Adipose tissue (tissue), 3 donors: ENCODE data around the gene ZNF502. TPM values are rescaled to one million over a fixed set of nuclear protein-coding genes. Genes with fewer than 3 reads are reported as not detected.
"Not testable (repeated sequence)": the region's sequence is repeated elsewhere in the genome, so short reads cannot be mapped to it uniquely, and the experiment has no call there.

Experiments used
- H3K27ac ChIP-seq: one replicate; pipeline ENCODE4 v1.5.1; 2013; ENCODE audit warnings: low read depth, low read length
- WGBS, 3 donors: extraction: QIAGEN DNeasy Blood & Tissue Kit; methylation state at CpG; one replicate each; pipeline ENCODE4 v1.1.7; 2013; 5-methylcytosine and 5-hydroxymethylcytosine counted together
- polyA plus RNA-seq, 3 donors: library from polyadenylated mRNA; stranded (reverse); fragments of 200-250 nt; gene quantifications; one replicate each; pipeline ENCODE4 v1.2.3, GENCODE V29; 2013
- donor health status: healthy with polysubstance abuse.
- donor health status: Bipolar disorder and iron deficiency.
- donor health status: healthy.

The ZNF502 gene
- 1 to 10 TPM; 1.7 to 1.9 (median 1.8) TPM for polyA plus RNA-seq

DNA sequence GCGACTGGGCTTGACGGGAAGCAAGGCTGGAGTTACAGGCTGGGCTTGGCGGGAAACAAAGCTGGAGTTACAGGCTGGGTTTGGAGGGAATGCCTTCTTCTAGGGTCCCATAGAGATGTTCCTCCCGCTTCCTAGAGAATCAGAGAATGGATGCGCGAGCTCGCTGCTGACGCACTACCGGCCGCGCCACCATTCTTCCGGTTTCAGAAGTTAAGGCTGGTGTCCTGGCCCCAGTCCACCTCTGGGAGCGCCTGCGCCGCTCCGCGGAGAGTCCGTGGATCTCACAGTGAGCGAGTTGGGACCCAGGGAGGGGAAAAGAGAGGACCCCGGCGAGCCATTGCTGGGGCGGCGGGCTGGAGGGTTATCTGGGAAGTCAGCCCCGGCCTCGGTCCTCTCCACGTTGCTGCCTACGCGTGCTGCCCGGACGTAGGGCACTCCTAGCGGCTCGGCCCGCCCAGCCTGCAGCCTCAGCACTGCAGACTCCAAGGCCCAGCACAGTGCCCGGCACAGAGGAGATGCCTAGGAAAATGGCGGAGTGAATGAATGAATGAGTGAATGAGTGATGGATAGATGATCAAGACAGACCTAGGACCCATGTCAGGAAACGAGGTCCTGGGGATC, at the start of gene ZNF502:
TSS of gene ZNF502 (plus strand) at position 206 of the 621 bp plus-strand sequence. CDS start 7,602 bp downstream, outside the sequence.
- WGBS, 3 donors: 1 to 2% (median 1%) methylated on average over 35 to 36 of the region's 36 CpGs
- no peak within 1 kb of the TSS for H3K27ac ChIP-seq

DNA sequence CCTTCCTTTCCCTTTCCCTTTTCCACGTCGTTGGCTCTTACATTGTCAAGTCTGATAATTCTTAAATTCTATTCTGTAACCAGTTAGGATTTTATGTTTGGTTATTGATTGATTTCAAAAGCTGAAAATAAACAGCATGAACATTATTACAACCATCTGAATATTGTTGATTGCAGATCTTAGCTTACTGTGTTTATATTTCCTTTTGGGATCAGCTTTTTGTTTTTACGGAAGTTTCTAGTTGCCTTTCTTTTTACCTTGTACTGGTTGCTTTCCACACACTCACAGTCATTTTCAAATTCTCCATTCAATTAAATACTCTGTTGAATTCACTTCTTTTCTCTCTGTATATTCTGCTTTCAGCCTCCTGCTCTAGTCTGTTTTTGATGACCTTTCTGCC, 47.3 kb upstream of the ZNF502 start:
- WGBS, 3 donors: 96 to 99% (median 96%) methylated on average over 3 of the region's 3 CpGs

DNA sequence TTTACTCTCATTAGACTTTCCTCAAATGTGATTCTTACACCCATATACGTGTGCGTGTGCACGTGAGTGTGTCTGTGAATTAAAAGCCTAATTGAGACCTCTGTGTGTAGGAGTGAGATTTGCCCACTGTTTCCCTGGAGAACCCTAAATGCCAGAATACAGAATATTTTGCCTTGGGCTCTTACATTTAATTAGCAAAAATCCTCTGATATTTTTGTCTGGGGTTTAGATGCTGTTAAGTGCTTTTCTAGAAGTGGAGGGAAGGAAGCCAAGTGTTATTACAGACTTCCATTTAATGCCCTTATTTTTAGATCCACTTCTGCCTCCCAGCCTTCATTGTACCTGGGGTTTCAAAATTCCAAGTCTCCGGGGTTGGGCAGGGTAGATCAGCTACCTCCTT, 46.1 kb upstream of the ZNF502 start:
- WGBS, 3 donors: 91 to 93% (median 93%) methylated on average over 4 of the region's 4 CpGs
- H3K27ac ChIP-seq: no peak overlapping the region

More for the DNA sequence above, 47.3 kb upstream of the ZNF502 start:
- no peak overlapping the region for H3K27ac ChIP-seq

DNA sequence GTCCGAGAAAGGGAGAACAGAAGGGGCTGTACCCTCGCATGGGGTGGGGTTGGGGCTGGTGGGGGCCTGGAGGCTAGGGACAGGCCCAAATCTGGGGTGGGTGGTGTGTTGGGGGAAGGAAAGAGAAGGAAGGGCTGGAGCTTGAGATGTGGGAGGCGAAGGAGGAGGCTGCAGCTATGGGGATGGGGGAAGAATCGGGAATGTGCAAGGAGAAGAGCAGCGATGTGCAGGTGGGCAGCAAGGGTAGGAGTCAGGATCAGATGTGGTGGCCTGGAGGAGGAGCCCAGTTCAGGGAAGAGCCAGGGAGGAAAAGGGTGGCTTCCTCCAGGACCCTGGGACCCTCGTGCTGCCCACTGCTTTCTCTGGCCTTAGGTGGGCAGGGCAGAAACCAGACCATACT, 42.7 kb upstream of the ZNF502 start:
- WGBS, 3 donors: 84 to 90% (median 88%) methylated on average over 6 of the region's 6 CpGs

DNA sequence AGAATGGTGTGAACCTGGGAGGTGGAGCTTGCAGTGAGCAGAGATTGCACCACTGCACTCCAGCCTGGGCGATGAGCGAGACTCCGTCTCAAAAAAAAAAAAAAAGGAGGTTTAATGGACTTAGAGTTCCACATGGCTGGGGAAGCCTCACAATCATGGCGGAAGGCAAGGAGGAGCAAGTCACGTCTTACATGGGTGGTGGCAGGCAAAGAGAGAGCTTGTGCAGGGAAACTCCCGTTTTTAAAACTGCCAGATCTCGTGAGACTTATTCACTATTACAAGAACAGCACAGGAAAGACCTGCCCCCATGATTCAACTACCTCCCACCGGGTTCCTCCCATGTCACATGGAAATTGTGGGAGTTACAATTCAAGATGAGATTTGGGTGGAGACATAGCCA, 39.0 kb upstream of the ZNF502 start:
- 88 to 95% (median 91%) methylated on average over 8 of the region's 8 CpGs for WGBS, 3 donors

More for the DNA sequence above, 42.7 kb upstream of the ZNF502 start:
- no peak overlapping the region for H3K27ac ChIP-seq

DNA sequence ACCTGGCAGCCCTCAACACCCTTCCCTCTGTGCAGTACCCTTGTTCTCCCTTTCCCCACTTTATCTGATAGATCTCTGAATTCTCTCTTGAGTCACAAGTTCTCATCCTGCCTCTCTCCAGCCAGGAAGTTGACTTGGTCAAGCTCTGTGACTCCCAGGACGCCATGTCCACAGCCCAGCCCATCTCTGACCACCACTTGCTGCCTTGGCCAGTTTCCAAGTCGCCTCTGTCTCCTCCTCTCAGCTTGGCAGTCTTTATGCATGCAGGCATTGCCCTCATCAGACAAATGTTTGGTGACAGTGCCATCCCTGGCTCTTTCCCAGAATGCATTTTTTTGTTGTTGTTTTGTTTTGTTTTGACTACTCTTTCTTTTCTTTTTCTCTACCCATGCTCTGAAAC, 38.2 kb upstream of the ZNF502 start:
- H3K27ac ChIP-seq: no peak overlapping the region
- whole genome bisulfite sequencing, 3 donors: 60 to 67% (median 67%) methylated on average over 2 of the region's 2 CpGs

More for the DNA sequence above, 39.0 kb upstream of the ZNF502 start:
- H3K27ac ChIP-seq: not testable (repeated sequence)

DNA sequence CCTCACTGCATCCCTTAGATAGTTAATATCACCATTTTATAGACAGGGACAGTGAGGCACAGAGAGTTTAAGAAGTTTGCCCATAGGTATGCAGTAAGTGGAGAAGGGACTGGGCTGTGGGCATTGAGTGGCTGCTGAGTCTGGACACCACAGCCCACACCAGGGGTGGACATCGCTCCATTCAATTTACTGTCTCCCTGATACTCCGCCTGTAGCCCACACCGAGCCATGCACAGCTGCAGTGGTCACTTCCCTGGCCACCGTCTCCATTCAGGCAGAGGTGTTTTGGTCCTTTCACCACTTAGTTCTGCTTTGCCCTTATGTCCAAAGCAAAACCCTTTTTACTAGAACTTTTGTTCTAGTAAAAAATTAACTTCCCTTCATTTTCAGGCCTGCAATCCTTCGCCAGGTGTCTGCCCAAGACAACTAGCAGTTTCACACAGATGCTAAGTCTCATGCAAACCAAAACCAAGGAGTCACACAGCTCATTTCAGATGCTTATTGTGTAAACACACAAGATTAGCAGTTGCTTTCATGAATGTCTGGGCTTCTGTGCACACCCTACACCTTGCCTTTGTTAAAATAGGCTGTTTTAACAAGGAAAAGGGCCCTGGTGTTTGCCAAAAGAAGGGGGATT, 33.9 kb upstream of the ZNF502 start:
- WGBS, 3 donors: 89 to 99% (median 93%) methylated on average over 5 of the region's 5 CpGs
- H3K27ac ChIP-seq: no peak overlapping the region

DNA sequence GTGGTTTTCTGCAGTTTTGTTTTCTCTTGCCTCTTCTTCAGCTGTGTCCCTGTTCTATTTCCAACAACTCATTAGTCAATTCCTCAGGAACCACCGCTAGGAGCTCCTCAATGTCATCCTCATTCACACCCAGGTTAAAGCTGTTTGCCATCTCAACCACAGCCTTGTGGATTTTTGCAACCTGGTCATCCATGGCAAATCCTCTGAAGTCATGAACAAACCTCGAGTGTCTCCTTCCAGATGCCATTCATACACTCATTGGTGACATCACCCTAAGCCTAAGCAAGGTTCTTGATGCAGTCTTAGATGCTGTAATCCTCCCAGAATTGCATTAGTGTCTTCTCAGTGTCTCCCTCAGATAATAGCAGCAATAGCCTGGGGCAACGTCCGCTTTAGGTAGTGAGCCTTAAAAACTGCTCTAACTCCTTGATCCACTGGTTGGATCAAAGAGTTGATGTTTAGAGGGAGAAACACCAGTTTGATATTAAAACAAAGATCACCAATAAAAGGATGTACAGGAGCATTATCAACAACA, 31.5 kb upstream of the ZNF502 start:
- WGBS, 3 donors: 96 to 99% (median 97%) methylated on average over 4 of the region's 4 CpGs
- no peak overlapping the region for H3K27ac ChIP-seq

DNA sequence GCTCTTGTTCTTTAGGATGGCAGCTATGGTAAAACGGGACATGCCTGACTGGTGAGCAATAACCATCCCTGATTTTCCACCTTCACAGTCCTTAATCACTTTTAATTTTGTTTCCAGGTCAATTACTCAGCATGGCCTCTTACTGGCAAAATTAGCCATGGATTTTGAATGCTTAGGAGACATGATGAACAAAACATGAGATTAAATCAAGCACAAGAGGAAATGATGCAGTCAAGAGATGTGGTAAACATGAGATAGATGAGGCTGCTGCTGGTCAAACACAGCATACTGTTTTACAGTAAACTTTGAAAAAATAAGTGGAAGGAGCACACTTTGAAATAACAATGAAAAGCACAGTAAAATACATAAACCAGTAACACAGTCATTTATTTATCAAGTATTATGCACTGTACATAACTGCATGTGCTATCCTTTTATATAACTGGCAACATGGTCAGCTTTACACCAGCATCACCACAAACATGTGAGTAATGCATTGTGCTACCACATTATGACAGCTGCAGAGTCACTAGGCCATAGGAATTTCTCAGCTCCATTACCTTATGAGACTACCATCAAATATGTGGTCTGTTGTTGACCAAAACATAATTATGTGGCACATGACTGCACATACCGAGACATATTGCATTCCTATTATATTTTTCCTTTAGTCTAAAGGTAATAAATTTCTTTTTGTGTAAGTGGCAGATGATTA, 30.1 kb upstream of the ZNF502 start:
- WGBS, 3 donors: 89 to 93% (median 91%) methylated on average over 2 of the region's 2 CpGs
- H3K27ac ChIP-seq: no peak overlapping the region

DNA sequence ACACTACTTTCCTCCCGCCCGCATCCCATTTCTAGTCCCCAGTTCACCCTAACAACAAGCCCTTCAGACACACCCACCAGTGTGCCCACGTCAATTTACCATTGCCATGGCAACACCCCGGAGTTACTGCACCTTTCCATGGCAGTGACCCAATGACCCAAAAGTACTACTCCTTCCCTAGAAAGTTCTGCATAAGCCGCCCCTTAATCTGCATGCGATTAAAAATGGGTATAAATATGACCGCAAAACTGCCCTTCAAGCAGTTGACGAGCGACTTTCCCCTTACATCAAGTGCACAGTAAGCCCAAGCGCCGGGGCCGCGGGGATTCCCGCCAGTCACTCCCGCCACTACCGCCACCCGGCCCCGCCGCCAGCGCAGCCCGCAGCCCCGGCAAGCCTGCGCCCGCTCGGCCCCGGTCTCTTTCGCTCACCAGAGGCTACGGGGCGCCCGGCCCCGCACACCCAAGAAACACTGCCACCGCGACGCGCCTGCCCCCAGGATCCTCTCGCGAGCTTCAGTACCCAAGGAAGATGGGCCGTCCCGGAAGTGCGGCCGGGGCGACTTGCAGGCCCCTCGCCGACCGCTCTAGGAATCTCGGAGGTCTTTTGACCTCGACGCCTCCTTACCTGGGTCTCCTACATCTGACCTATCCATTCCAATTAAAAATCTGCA, 27.2 kb upstream of the ZNF502 start:
- H3K27ac ChIP-seq: no peak overlapping the region
- WGBS, 3 donors: 1 to 3% (median 2%) methylated on average over 48 of the region's 48 CpGs

DNA sequence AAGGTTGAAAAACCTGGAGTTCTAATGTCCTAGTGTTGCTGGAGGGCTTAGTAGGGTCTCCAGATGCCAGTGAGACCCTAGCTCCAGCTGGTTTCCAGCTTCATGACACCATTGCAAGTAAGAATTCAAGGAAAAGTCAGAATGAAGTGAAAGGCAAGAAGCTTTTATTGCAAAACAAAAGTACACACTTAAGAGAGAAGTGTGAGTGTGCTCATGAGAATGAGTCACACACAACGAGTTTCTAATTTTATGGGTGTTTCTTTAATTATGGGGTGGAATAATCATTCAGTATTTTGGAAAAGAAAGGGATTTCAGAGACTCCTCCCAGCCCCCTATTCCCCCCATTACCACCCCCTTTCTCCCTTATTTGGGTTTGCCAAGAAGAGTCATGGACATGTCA, 24.6 kb upstream of the ZNF502 start:
- H3K27ac ChIP-seq: no peak overlapping the region
- 48 to 77% (median 74%) methylated on average over 1 of the region's 1 CpG for WGBS, 3 donors

DNA sequence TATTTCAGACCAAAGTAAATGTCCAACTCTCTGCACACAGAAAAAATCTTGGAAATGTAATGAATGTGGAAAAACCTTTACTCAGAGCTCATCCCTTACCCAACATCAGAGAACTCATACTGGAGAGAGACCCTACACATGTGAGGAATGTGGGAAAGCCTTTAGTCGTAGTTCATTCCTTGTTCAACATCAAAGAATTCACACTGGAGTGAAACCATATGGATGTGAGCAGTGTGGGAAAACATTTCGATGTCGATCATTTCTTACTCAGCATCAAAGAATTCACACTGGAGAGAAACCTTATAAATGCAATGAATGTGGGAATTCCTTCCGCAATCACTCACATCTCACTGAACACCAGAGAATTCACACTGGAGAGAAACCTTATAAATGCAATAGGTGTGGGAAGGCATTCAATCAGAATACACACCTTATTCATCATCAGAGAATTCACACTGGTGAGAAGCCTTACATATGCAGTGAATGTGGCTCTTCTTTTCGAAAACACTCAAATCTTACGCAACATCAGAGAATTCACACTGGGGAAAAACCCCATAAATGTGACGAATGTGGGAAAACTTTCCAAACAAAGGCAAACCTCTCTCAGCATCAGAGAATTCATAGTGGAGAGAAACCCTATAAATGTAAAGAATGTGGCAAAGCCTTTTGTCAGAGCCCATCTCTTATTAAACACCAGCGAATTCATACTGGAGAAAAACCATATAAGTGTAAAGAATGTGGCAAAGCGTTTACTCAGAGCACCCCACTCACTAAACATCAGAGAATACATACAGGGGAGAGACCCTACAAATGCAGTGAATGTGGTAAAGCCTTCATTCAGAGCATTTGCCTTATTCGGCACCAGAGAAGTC, 9.0 kb downstream of the ZNF502 start:
- H3K27ac ChIP-seq: no peak overlapping the region

DNA sequence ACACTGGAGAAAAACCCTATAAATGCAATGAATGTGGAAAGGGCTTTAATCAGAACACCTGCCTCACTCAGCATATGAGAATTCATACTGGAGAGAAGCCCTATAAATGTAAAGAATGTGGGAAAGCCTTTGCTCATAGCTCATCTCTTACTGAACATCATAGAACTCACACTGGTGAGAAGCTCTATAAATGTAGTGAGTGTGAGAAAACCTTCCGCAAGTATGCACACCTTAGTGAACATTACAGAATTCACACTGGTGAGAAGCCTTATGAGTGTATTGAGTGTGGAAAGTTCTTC, 9.6 kb downstream of the ZNF502 start:
- H3K27ac ChIP-seq: no peak overlapping the region
- 96 to 100% (median 100%) methylated on average over 1 of the region's 1 CpG for WGBS, 3 donors

More for the DNA sequence above, 9.0 kb downstream of the ZNF502 start:
- 96 to 97% (median 97%) methylated on average over 10 of the region's 10 CpGs for WGBS, 3 donors

DNA sequence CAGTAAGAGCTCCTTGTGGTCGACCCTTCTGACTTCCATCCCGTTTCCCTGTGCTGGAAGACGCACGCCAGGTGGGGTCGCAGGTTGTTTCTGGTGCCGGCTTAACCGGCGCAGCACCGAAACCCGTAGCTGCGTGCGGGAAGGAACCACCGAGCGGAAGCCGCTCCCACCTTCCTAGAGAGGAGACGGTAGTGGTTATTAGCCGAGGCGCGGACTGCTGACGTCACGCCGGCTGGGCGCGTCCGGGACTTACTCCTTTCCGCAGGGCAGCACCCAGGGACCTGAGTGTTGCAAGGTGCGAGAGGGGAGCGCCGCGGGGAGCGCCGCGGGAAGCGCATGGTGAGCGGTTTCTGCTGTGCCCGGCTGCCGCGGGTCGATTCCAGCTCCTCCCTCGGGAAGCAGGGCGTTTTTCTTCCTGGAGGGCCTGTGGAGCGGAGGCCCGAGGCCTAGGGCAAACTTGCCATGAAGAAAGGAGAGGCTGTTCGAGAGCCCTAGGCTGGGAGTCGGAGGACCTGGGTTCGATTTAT, 17.0 kb downstream of the ZNF502 start, which contains the start of gene ZNF501:
TSS of gene ZNF501 (plus strand) at position 252 of the 527 bp plus-strand sequence. CDS start 4,787 bp downstream, outside the sequence.
- WGBS, 3 donors: 0 to 1% (median 0%) methylated on average over 46 of the region's 46 CpGs
- H3K27ac ChIP-seq: no peak within 1 kb of the TSS

DNA sequence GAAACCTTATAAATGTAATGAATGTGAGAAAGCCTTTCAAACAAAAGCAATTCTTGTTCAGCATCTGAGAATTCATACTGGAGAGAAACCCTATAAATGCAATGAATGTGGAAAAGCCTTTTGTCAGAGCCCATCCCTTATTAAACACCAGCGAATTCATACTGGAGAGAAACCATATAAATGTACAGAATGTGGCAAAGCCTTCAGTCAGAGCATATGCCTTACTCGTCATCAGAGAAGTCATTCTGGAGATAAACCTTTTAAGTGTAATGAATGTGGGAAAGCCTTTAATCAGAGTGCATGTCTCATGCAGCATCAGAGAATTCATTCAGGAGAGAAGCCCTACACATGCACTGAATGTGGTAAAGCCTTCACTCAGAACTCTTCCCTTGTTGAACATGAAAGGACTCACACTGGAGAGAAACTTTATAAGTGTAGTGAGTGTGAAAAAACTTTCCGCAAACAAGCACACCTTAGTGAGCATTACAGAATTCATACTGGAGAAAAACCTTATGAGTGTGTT, 22.2 kb downstream of the ZNF502 start:
- 94 to 98% (median 97%) methylated on average over 3 of the region's 3 CpGs for WGBS, 3 donors
- H3K27ac ChIP-seq: no peak overlapping the region

DNA sequence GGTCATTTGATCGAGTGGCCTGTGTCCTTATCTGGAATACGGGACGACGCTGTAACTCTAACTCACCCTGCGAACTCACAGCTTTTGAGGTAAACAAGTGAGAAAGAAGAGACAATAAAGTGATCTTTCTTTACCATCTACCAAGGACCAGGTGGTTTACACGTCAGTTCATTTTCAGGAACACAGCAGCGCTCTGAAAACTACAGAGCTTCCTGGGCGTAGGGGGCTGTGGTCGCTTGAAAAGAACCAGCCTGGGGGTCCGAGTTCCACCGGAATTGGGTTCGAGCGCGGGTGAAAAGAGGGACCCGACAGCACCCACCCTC, 48.6 kb downstream of the ZNF502 start:
- 1% methylated on average over 15 of the region's 15 CpGs for WGBS, 3 donors
- H3K27ac ChIP-seq: no peak overlapping the region

DNA sequence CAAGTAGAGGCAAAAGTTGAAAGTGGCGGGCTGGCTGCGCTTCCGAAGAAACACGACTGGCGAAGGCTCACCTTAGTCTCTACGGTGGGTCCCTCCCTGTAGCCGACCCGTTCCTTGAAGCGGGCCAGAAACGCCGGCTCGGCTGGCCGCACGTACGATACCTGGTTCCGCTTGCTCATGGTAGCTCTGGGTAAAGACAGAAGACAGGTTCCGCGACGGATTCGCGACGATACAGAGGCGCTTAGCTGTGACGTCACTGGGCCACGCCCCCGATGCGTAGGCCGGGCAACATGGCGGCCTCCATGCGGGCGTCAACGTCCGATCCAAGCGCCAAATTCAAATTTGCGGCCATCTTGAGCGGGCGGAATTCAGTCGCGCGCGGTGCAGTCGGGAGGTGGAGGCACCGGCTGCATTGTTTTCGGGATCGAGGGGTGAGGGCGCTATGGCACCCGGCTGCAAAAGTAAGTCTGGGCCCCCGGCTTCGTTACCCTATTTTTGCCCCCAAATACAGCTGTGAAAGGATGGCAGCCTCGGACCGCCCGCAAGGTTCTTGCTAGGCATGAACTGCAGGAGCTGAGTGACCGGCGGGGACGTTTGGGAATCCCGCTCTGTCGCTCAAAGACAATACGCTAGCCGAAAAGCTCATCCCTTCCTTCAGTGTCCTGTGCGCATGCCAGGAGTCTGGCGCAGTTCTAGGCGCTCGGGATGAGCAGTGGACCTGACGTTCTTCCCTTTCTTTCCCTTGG, 49.1 kb downstream of the ZNF502 start, which contains the start of the genes KIAA1143 and KIF15:
TSS of gene KIAA1143 (minus strand) at position 196 of the 746 bp plus-strand sequence. CDS start at position 179, 17 bp downstream.
TSS of gene KIF15 (plus strand) at position 371 of the 746 bp plus-strand sequence. CDS start at position 443, 72 bp downstream.
- 0 to 2% (median 1%) methylated on average over 64 of the region's 64 CpGs for WGBS, 3 donors

More for the DNA sequence above, 49.1 kb downstream of the ZNF502 start, which contains the start of the genes KIAA1143 and KIF15:
- H3K27ac ChIP-seq: no peak within 1 kb of the TSS
